HG03521 (cell line): ENCODE results near the gene FOXP1.
"Not testable (repeated sequence)": the region's sequence is repeated elsewhere in the genome, so short reads cannot be mapped to it uniquely, and the experiment has no call there.

Experiments used
- ATAC-seq: cut with Tn5 transposase; IDR thresholded peaks from one replicate; pipeline ENCODE4 v1.9.1; 2021; ENCODE audit warnings: mild to moderate bottlenecking, moderate library complexity; ENCODE audit not compliant: unreplicated experiment

FOXP1 gene

GRCh38 chr3:71533588-71533987 is 49.9 kb downstream of the FOXP1 start:
- no peak for ATAC-seq

- no peak for ATAC-seq
These were observed 50.7 kb downstream of the FOXP1 start for GRCh38 chr3:71532639-71533395.

- no peak for ATAC-seq
These were observed 52.5 kb downstream of the FOXP1 start for GRCh38 chr3:71530903-71531530.

- no peak for ATAC-seq
These were observed 54.7 kb downstream of the FOXP1 start for GRCh38 chr3:71528816-71529215.

GRCh38 chr3:71526448-71526847 is 57.1 kb downstream of the FOXP1 start:
- not testable (repeated sequence) for ATAC-seq

- no peak for ATAC-seq
These were observed 58.1 kb downstream of the FOXP1 start for GRCh38 chr3:71525391-71525790.

- ATAC-seq, result no peak
These were observed 58.9 kb downstream of the FOXP1 start for GRCh38 chr3:71524672-71525071.

- ATAC-seq, result no peak
These were observed 59.9 kb downstream of the FOXP1 start for GRCh38 chr3:71523628-71524027.

- no peak for ATAC-seq
These were observed 61.3 kb downstream of the FOXP1 start for GRCh38 chr3:71521940-71522876.

- no peak for ATAC-seq
These were observed 62.5 kb downstream of the FOXP1 start for GRCh38 chr3:71521021-71521352.

GRCh38 chr3:71520161-71521020 is 63.1 kb downstream of the FOXP1 start:
- no peak for ATAC-seq

GRCh38 chr3:71518089-71518488 is 65.4 kb downstream of the FOXP1 start:
- ATAC-seq, result no peak

GRCh38 chr3:71517271-71517791 is 66.2 kb downstream of the FOXP1 start:
- ATAC-seq, result no peak

GRCh38 chr3:71515636-71516365 is 67.7 kb downstream of the FOXP1 start:
- ATAC-seq, result no peak

- no peak for ATAC-seq
These were observed 68.9 kb downstream of the FOXP1 start for GRCh38 chr3:71514621-71515020.

- ATAC-seq, result no peak
These were observed 70.0 kb downstream of the FOXP1 start for GRCh38 chr3:71513515-71513914.

- ATAC-seq, result no peak
These were observed 70.4 kb downstream of the FOXP1 start for GRCh38 chr3:71513081-71513480.

- ATAC-seq, result no peak
These were observed 71.0 kb downstream of the FOXP1 start for GRCh38 chr3:71512544-71512943.

GRCh38 chr3:71512000-71512399 is 71.5 kb downstream of the FOXP1 start:
- ATAC-seq, result no peak

- no peak for ATAC-seq
These were observed 72.1 kb downstream of the FOXP1 start for GRCh38 chr3:71511446-71511845.
